IMR-90 (cell line): ENCODE measurements around the gene ATXN1. TPM values are rescaled to one million over a fixed set of nuclear protein-coding genes. Genes with fewer than 3 reads are reported as not detected.

Experiments used
- CHD1 ChIP-seq: IDR thresholded peaks from 2 replicates; pipeline ENCODE4 v1.6.1; 2012; ENCODE audit warnings: low read depth, low read length, improper control_type of control experiment
- ELK1 ChIP-seq: fragments of 150-350 bp; IDR thresholded peaks from 2 replicates; pipeline ENCODE4 v1.6.1; 2016; ENCODE audit warnings: low read depth, mild to moderate bottlenecking, low read length, moderate library complexity, borderline replicate concordance
- MAFK ChIP-seq: IDR thresholded peaks from 2 replicates; pipeline ENCODE4 v1.6.1; 2012; ENCODE audit warnings: low read depth, low read length, improper control_type of control experiment
- POLR2A ChIP-seq: IDR thresholded peaks from 2 replicates; pipeline ENCODE4 v1.6.1; 2012; ENCODE audit warnings: mild to moderate bottlenecking, low read depth, low read length
- RCOR1 ChIP-seq: IDR thresholded peaks from 2 replicates; pipeline ENCODE4 v1.6.1; 2012; ENCODE audit warnings: mild to moderate bottlenecking, low read length, improper control_type of control experiment; ENCODE audit not compliant: insufficient replicate concordance
- SMC3 ChIP-seq: fragments of 150-350 bp; IDR thresholded peaks from 2 replicates; pipeline ENCODE4 v1.6.1; 2016; ENCODE audit warnings: low read depth, mild to moderate bottlenecking, antibody characterized with exemption, low read length, moderate library complexity
- polyA plus RNA-seq, 3 experiments: library from polyadenylated mRNA; depleted of rRNA; stranded (reverse); fragments of >200 nt; gene quantifications; 2 replicates each; pipeline ENCODE4 v1.2.3, GENCODE V29; 2012; ENCODE audit warnings: low replicate concordance in 1 of 3
- total RNA-seq: library from RNA; depleted of rRNA; stranded (reverse); fragments of >200 nt; gene quantifications from 2 replicates; pipeline ENCODE4 v1.2.3, GENCODE V29; 2012

The ATXN1 gene
- total and polyA plus RNA-seq, 2 of the 4 experiments (the other 2 are of a cell fraction): 7.3 to 11.1 TPM

DNA sequence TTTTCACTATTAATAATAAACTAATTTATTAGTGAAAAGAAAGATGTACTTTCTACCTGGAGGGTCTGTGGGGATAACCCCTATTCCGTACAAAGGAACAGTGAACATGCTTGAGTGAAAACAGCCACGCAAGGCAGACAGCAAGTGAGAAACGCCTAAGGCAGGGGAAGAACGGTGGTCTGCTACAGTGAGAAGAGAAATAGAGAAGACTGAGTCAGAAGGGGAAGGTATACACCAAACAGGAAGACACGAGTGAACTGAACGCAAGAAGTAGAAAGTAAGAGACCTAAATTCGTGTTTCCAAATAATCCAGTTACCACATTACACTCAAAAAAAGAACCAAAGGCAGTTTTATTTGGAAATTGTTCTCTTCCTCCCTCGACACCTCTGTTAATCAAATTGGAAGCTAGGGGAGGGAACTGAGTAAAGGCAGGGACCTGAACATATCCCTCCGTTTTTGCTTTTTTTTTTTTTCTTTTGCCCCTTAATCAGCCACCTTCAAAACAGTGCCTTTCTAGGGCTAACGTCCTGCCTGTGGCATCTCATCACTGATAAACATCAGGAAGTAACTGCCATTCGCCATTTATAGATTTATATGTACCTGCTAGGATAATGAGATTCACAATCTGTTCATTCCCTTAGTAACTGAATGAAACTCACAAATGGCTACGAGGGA, 48.9 kb downstream of the ATXN1 start (continued):
- TF ChIP-seq CHD1 (no peak), ELK1 (no peak), SMC3 (no peak), RCOR1 (no peak), MAFK (no peak), POLR2A (no peak)
